GM21367 (cell line): ENCODE measurements around the gene LILRA6.
"Not testable (repeated sequence)": the region's sequence is repeated elsewhere in the genome, so short reads cannot be mapped to it uniquely, and the experiment has no call there.

Source experiments
- ATAC-seq: cut with Tn5 transposase; IDR thresholded peaks from one replicate; pipeline ENCODE4 v1.9.1; 2021; ENCODE audit not compliant: unreplicated experiment

LILRA6 gene

GRCh38 chr19:54266133-54266532, 23.5 kb upstream of the LILRA6 start:
- ATAC-seq, result no peak

DNA sequence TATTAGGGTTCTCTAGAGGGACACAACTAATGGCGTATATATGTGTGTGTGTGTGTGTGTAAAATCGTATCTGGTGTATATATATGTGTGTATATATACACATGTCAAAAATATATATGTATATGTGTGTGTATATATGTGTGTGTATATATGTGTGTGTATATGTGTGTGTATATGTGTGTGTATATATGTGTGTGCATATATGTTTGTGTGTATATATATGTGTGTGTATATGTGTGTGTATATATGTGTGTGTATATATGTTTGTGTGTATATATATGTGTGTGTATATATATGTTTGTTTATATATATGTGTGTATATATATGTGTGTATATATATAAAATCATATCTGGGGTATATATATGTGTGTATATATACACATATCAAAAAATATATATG, 19.9 kb upstream of the LILRA6 start:
- ATAC-seq, result no peak

GRCh38 chr19:54262066-54262465, 19.5 kb upstream of the LILRA6 start:
- no peak for ATAC-seq

DNA sequence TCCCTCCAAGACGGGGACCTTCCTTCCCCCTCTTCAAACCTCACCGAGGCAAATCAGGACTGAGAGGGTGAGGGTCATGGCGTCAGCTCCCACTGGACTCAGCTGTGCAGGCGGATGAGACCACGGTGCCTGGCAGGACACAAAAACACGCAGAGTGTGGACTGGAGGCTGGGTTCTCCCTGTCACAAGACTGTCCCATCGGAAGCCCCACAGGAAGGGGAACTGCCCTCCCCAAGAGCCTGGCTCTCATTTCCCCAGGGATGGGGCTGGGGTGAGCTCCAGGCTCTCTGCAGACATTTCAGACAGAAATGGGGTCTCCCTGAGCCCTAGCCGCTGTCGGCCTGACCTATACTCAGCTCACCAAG, 14.5 kb upstream of the LILRA6 start, which contains the start of gene LILRB5:
LILRB5 (minus strand) TSS at position 158 of the 365 bp plus-strand sequence; CDS start at position 78, 80 bp downstream.
- no peak for ATAC-seq

DNA sequence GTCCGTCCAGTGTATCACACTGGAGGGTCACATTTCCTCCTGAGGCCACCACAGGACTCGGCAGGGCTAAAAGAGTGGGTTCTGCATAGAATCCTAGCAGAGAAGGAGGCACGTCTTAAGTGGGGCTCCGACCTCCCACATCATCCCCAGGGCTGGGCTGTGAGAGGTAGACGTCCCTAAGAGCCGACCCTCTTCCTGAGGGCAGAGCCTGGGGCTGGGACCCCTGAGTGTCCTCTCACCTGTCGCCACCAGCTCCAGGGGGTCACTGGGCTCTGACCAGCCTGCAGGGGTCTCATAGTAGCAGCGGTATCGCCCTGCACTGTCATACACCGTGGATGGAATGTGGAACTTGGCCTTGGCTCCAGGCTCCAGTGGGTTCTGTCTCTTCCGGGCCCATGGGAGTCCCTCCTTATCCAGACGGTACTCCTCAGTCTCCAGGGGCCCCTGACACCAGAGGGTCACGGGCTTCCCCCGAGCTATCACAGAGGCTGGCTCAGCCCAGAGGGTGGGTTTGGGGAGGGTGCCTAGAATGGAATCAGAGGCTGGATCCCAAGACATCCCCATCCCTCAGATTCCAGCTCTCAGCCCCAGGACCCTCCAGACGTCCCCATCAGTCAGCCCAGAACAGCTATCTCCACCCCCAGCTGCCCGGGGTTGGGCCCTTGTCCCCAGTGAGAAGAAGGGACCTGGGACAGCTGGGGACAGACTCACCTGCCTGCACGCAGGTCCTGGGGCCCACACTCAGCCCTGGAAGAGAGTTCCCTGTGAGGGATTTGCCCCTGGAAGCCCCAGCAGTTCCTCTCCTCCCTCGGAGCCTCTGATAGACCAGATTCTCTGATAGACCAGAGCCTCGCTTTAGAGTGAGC, 13.9 kb upstream of the LILRA6 start:
- no peak for ATAC-seq

GRCh38 chr19:54255105-54255775, 12.7 kb upstream of the LILRA6 start:
- ATAC-seq, result no peak

GRCh38 chr19:54254195-54254906, 11.8 kb upstream of the LILRA6 start:
- ATAC-seq, result no peak

DNA sequence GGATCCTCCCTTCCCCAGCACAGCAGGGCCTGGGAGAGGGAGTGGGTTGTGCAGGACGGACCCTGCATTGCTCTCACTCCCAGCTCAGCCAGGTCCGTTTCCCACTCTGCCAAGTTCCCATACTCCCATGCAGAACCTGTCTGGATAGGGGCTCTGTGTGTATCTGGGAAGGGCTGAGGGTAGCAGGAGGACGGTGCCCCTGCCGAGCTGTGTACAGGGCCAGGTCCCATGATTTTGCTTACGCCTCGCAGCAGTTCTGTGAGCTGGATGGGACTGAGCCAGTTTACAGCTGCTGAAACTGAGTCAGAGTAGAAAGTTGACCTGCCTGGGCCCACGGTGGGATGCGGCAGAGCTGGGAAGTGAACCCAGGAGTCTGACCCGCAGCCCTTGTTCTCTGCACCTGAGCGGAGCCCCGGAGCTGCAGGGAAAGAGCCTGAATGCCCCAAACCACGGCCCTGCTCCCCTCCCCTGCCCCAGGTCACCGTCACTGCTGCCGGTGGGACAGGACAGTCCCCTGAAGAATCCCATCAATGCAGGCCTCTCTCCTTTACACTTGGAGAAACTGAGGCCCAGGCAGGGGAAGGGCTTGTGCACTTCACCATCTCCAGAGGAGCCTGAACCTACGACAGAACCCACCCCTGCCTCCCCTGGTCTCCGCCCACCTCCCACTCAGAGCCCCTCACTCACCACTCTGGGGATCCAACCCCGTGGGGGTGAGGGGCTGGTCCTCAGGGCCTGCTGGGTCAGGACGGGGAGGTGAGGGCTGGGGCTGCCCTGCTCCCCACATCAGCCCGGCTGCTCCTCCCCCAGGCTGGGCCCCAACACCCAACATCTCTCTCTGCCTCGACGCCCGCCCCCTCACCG, 11.0 kb upstream of the LILRA6 start:
- ATAC-seq, result no peak

DNA sequence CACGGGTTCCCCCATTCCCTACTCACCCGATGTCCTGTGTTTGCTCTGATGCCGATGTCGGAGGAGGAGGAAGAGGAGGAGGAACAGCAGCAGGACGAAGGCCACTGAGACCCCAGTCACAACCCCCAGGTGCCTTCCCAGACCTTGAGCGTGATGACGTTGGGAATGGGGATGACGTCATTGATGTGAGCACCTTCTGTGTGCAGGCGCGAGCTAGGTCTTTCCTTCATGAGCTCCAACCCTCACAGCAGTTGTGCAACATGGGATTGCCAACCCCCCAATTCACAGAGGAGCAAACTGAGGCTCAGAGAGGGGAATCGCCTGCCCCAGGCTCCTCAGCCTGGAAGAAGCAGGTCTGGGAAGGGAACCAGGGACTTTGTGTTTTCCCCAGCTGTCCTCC, 10.3 kb upstream of the LILRA6 start:
- ATAC-seq, result no peak

DNA sequence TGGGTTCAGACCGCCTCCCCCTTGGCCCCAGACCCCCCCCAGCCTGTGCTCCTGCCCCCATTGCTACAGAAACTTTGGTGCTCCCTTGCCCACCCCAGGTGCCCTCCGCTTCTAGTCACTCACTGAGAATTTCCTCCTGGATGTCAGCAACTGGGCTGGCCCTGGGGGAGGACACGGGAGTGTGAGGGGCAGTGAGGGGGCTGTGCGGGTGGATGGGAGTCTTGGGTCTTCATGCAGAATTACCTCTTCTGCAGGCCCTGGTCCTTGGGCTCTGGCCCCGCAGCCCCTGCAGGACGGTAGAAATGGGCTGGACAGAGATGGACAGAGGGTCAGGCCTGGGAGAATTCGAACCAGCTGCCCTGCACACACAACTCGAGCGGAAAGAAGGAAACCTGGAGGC, 9.7 kb upstream of the LILRA6 start:
- ATAC-seq, result no peak

GRCh38 chr19:54248016-54248601, 5.5 kb upstream of the LILRA6 start:
- ATAC-seq, result no peak

DNA sequence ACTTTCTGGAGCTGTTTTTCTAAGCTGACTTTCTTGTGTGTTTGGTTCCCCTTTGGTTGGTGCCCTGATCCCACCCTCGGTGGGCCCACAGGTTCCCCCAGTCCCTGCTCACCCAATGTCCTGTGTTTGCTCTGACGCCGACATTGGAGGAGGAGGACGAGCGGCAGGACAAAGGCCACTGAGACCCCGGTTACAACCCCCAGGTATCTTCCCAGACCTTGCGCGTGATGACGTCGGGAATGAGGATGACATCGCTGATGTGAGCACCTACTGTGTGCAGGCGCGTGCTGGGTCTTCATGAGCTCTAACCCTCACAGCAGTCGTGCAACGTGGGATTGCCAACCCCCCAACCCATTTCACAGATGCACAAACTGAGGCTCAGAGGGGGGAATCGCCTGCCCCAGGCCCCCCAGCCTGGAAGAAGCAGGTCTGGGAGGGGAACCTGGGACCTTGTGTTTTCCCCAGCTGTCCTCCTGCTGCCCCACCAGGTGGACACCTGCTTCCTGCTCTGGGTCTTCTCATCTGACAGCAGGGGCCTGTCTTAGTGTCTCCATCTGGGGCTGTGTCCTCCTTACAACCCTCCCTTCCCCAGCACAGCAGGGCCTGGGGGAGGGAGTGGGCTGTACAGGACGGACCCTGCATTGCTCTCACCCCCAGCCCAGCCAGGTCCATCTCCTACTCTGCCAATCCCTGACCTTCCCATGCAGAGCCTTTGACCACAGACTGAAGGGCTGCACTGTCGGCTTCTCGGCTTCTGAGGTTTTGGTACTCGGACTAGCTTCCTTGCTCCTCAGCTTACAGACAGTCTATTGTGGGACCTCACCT, 4.7 kb upstream of the LILRA6 start:
- ATAC-seq, result no peak

GRCh38 chr19:54245936-54246335, 3.3 kb upstream of the LILRA6 start:
- ATAC-seq, result no peak

GRCh38 chr19:54243809-54244208, 1.2 kb upstream of the LILRA6 start:
- not testable (repeated sequence) for ATAC-seq

DNA sequence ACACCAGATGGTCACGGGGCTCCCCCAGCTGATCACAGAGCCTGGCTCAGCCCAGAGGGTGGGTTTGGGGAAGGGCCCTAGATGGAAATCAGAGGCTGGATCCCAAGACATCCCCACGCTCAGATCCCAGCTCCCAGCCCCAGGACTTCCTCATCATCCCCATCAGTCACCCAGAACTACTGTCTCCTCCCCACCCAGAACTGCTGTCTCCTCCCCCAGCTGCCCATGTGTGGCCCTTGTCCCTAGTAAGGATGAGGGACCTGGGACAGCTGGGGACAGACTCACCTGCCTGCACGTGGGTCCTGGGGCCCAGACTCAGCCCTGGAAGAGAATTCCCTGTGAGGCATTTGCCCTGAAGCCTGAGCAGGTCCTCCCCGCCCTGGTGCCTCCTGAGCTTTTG, 356 bp downstream of the LILRA6 start:
- not testable (repeated sequence) for ATAC-seq

- ATAC-seq, result not testable (repeated sequence)
Measured at GRCh38 chr19:54240372-54241336, 1.9 kb downstream of the LILRA6 start.

GRCh38 chr19:54239491-54240371, 2.9 kb downstream of the LILRA6 start:
- not testable (repeated sequence) for ATAC-seq
